Panc1 (cell line): ENCODE measurements around the gene SLC25A12. TPM values are rescaled to one million over a fixed set of nuclear protein-coding genes. Genes with fewer than 3 reads are reported as not detected.

Experiments
- ATAC-seq: fragments of 200-7000 bp; cut with Tn5 transposase; 2 replicates; pipeline ENCODE4 v1.9.1; 2020; ENCODE audit warnings: mild to moderate bottlenecking, moderate library complexity
- BruUV-seq: library from RNA; stranded (reverse); fragments of 400-500 nt; replicated peaks from 2 replicates; lab custom pipeline; 2021; lab: Mats Ljungman, UMichigan
- CTCF ChIA-PET: fragments of 300-600 bp; sonication (Branson Sonifier 250); formaldehyde crosslinking; loops from one replicate; lab custom pipeline; 2022; ENCODE audit warnings: antibody characterized with exemption; lab: Charles Lee
- POLR2A ChIA-PET: fragments of 300-600 bp; sonication (Branson Sonifier 250); formaldehyde crosslinking; loops from one replicate; lab custom pipeline; 2022; ENCODE audit warnings: antibody characterized with exemption; lab: Charles Lee
- DNase-seq: peaks from one replicate; pipeline ENCODE4 v3.0.0-alpha.2; 2010; ENCODE audit warnings: low read depth, low spot score
- H3K27ac ChIP-seq: 2 replicates; pipeline ENCODE4 v1.5.1; 2011; ENCODE audit warnings: mild to moderate bottlenecking, low read length, inconsistent platforms
- H3K27me3 ChIP-seq: fragments of 200-500 bp; sonication (Bioruptor generic); 2 replicates; pipeline ENCODE4 v1.6.0; 2014; ENCODE audit warnings: low read length, inconsistent platforms; ENCODE audit not compliant: control insufficient read depth, insufficient read depth
- H3K36me3 ChIP-seq: fragments of 200-500 bp; sonication (Bioruptor generic); 2 replicates; pipeline ENCODE4 v1.5.1; 2014; ENCODE audit warnings: inconsistent platforms, mild to moderate bottlenecking, low read length, moderate library complexity; ENCODE audit not compliant: control insufficient read depth, insufficient read depth
- H3K4me1 ChIP-seq: 2 replicates; pipeline ENCODE4 v1.5.1; 2011; ENCODE audit warnings: inconsistent platforms, mild to moderate bottlenecking, low read length, moderate library complexity; ENCODE audit not compliant: control insufficient read depth, insufficient read depth
- H3K4me3 ChIP-seq, 2 experiments: 2 replicates each; pipeline ENCODE4 v1.5.1; 2011 to 2012; ENCODE audit warnings: low read depth in 2 of 2, low read length in 2 of 2, mild to moderate bottlenecking in 2 of 2, inconsistent platforms in 1 of 2, moderate library complexity in 1 of 2
- H3K9me3 ChIP-seq: fragments of 200-500 bp; sonication (Bioruptor generic); 2 replicates; pipeline ENCODE4 v1.5.1; 2014; ENCODE audit warnings: low read depth, mild to moderate bottlenecking, inconsistent platforms, low read length, moderate library complexity; ENCODE audit not compliant: control insufficient read depth, insufficient read depth
- POLR2AphosphoS5 ChIP-seq: IDR thresholded peaks from 2 replicates; pipeline ENCODE4 v1.6.1; 2012; ENCODE audit warnings: mild to moderate bottlenecking, low read depth, low read length, moderate library complexity
- SIN3A ChIP-seq: IDR thresholded peaks from 2 replicates; pipeline ENCODE4 v1.6.1; 2012; ENCODE audit warnings: low read depth, mild to moderate bottlenecking, low read length, moderate library complexity, borderline replicate concordance; ENCODE audit not compliant: insufficient read depth
- TCF7L2 ChIP-seq: IDR thresholded peaks from 2 replicates; pipeline ENCODE4 v1.6.1; 2011; ENCODE audit warnings: mild to moderate bottlenecking, low read depth, low read length, inconsistent platforms
- in situ Hi-C: cut with HindIII; loops from 2 replicates; pipeline ENCODE4 v1.10.0; 2016; ENCODE audit warnings: low sequenced_read_pairs, low pct_unique_long_range_greater_than_20kb
- intact Hi-C: fragments of 100-400 bp; cut with micrococcal nuclease; formaldehyde crosslinking; loops from one replicate; pipeline ENCODE4 v1.10.0; 2022; ENCODE audit not compliant: unreplicated experiment
- total RNA-seq: library from RNA; stranded (reverse); gene quantifications from one replicate; pipeline ENCODE4 v1.2.1, GENCODE V29; 2021; ENCODE audit not compliant: unreplicated experiment
- TF ChIP-seq, protein P1 (sequence below), 2 experiments: IDR thresholded peaks; 2 replicates each; pipeline ENCODE4 v1.6.1; 2011 to 2012; ENCODE audit warnings: low read depth in 2 of 2, control low read depth in 1 of 2, low read length in 1 of 2, mild to moderate bottlenecking in 1 of 2, moderate library complexity in 1 of 2; ENCODE audit not compliant: insufficient read depth in 1 of 2
- TF ChIP-seq, protein P2 (sequence below): fragments of 450-650 bp; IDR thresholded peaks from 2 replicates; pipeline ENCODE4 v1.5.1; 2017; ENCODE audit warnings: mild to moderate bottlenecking

The SLC25A12 gene
- total RNA-seq, 1 experiment from 2014 or later = 17.8 TPM

DNA sequence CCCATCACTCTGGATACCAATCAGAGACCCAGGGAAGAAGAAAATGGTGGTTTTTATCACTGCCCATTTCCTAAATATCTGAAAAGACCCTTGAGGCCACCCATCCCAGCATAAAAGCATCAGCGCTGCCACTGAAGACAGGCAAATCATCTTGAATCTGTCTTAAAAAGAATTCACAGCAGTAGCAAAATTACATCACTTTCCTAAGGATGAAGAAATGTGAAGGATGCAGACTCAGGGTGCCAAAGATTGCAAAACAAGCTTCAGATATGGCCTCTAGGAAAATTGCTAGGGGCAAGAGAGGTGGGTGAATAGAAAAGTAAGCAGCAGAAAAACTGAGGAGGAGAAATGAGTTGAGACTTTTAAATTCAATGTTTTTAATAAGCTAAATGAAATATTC is 70.0 kb downstream of the SLC25A12 start:
- ChIA-PET CTCF (no interaction called here), POLR2A (no interaction called here)
- Histone ChIP-seq H3K27me3 (no peaks in the 10 kb centered on the region), H3K9me3 (no peaks in the 10 kb centered on the region), H3K36me3 (no peaks in the 10 kb centered on the region), H3K4me3 (no peak overlapping the region), H3K27ac (no peak overlapping the region), H3K4me1 (no peaks in the 10 kb centered on the region)
- in situ Hi-C loops (no loop called here), intact Hi-C loops (no loop called here)
- no peak for ATAC-seq
- TF ChIP-seq, protein P1, sequence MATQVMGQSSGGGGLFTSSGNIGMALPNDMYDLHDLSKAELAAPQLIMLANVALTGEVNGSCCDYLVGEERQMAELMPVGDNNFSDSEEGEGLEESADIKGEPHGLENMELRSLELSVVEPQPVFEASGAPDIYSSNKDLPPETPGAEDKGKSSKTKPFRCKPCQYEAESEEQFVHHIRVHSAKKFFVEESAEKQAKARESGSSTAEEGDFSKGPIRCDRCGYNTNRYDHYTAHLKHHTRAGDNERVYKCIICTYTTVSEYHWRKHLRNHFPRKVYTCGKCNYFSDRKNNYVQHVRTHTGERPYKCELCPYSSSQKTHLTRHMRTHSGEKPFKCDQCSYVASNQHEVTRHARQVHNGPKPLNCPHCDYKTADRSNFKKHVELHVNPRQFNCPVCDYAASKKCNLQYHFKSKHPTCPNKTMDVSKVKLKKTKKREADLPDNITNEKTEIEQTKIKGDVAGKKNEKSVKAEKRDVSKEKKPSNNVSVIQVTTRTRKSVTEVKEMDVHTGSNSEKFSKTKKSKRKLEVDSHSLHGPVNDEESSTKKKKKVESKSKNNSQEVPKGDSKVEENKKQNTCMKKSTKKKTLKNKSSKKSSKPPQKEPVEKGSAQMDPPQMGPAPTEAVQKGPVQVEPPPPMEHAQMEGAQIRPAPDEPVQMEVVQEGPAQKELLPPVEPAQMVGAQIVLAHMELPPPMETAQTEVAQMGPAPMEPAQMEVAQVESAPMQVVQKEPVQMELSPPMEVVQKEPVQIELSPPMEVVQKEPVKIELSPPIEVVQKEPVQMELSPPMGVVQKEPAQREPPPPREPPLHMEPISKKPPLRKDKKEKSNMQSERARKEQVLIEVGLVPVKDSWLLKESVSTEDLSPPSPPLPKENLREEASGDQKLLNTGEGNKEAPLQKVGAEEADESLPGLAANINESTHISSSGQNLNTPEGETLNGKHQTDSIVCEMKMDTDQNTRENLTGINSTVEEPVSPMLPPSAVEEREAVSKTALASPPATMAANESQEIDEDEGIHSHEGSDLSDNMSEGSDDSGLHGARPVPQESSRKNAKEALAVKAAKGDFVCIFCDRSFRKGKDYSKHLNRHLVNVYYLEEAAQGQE (IDR thresholded peaks at IDR 0.05; ENCODE audit: insufficient read depth in 1 of 2, low read depth in 2 of 2, low read length in 1 of 2) = no peak
- TF ChIP-seq, protein P2, sequence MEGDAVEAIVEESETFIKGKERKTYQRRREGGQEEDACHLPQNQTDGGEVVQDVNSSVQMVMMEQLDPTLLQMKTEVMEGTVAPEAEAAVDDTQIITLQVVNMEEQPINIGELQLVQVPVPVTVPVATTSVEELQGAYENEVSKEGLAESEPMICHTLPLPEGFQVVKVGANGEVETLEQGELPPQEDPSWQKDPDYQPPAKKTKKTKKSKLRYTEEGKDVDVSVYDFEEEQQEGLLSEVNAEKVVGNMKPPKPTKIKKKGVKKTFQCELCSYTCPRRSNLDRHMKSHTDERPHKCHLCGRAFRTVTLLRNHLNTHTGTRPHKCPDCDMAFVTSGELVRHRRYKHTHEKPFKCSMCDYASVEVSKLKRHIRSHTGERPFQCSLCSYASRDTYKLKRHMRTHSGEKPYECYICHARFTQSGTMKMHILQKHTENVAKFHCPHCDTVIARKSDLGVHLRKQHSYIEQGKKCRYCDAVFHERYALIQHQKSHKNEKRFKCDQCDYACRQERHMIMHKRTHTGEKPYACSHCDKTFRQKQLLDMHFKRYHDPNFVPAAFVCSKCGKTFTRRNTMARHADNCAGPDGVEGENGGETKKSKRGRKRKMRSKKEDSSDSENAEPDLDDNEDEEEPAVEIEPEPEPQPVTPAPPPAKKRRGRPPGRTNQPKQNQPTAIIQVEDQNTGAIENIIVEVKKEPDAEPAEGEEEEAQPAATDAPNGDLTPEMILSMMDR = no peak
- TF ChIP-seq POLR2AphosphoS5 = no peak
- no peak for TF ChIP-seq TCF7L2
- no peak for TF ChIP-seq SIN3A
- no TSS peak for BruUV-seq
- no peak for DNase-seq

DNA sequence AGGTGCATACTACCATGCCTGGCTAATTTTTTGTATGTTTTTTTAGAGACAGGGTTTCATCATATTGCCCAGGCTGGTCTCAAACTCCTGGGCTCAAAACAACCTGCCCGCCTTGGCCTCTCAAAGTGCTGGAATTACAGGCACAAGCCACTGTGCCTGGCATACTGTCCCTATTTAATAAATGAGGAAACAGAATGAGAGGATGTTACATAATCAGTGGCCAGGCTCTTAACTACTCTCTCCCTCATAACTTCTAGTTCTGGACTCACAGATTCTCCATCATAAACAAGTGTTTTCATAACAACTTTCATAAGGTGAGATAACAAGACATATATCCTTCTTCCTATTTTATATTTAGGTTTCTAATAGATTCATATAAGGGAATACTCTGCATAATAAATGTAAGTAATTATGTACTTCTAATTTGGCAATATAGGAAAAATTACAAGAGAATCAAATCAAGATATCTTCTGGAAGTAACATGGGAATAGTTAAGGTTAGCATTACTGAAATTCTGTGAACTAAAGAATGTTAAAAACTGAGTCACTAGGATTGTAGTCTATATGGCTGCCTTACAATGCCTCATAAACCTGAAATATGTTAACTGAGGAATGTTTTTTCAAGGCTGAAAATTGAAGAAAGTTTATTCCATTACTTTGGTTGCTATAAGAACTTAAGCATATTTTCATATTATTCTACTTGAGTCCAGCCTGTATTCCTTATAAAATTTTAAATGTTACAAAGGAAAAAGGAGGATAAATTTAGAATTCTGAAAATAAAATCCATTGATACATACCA is 71.3 kb downstream of the SLC25A12 start:
- intact Hi-C loops = no loop called here
- ChIA-PET POLR2A (no interaction called here), CTCF (no interaction called here)
- BruUV-seq = no TSS peak
- H3K4me1 ChIP-seq = no peaks in the 10 kb centered on the region
- DNase-seq (no peak), ATAC-seq (no peak)
- no peak overlapping the region for H3K4me3 ChIP-seq
- H3K36me3 ChIP-seq = no peaks in the 10 kb centered on the region
- H3K27ac ChIP-seq = no peak overlapping the region
- H3K27me3 ChIP-seq = no peaks in the 10 kb centered on the region
- TF ChIP-seq, protein P1 (IDR thresholded peaks at IDR 0.05; ENCODE audit: insufficient read depth in 1 of 2, low read depth in 2 of 2, low read length in 1 of 2) = no peak
- TF ChIP-seq, protein P2 = no peak
- TF ChIP-seq SIN3A (no peak), TCF7L2 (no peak), POLR2AphosphoS5 (no peak)
- H3K9me3 ChIP-seq = no peaks in the 10 kb centered on the region
- in situ Hi-C loops = no loop called here
